ENCODE measurements around the gene GRIA1.

The GRIA1 gene

GRCh38 chr5:153508700-153509099, 18.2 kb downstream of the GRIA1 start:
- H2BK12ac ChIP-seq (ENCODE audit: low read length) = no peak overlapping the region
- no peaks in the 10 kb centered on the region for H3K79me2 ChIP-seq (ENCODE audit: control insufficient read depth, insufficient read depth, low read length, poor library complexity)
- no peak overlapping the region for H3K27ac ChIP-seq (ENCODE audit: low read depth, low read length)
- H3K4me1 ChIP-seq (ENCODE audit: control insufficient read depth in 1 of 2, insufficient read depth in 2 of 2, low read length in 2 of 2) = no peaks in the 10 kb centered on the region
- no peak overlapping the region for H4K91ac ChIP-seq (ENCODE audit: low read depth, low read length)
- H3K18ac ChIP-seq (ENCODE audit: low read length) = no peak overlapping the region
- H3K36me3 ChIP-seq (ENCODE audit: control insufficient read depth in 1 of 2, insufficient read depth in 2 of 2, low read length in 2 of 2) = no peaks in the 10 kb centered on the region
- H3K9ac ChIP-seq (ENCODE audit: low read length) = no peak overlapping the region
- no CpG with 5 or more reads among the region's 1 CpG for WGBS (ENCODE audit: extremely low coverage, insufficient coverage, insufficient read length)
- no peaks in the 10 kb centered on the region for H3K27me3 ChIP-seq (ENCODE audit: insufficient read depth, low read length)
- H3K79me1 ChIP-seq (ENCODE audit: low read length) = no peaks in the 10 kb centered on the region
- no peak overlapping the region for H3K23ac ChIP-seq (ENCODE audit: low read length)
- H2BK5ac ChIP-seq (ENCODE audit: low read depth, low read length, poor library complexity) = no peak overlapping the region
- H3K4me2 ChIP-seq (ENCODE audit: low read length) = no peak overlapping the region
- H4K8ac ChIP-seq (ENCODE audit: low read depth, low read length) = no peak overlapping the region
- H2AK5ac ChIP-seq (ENCODE audit: low read length) = no peak overlapping the region
- H3K9me3 ChIP-seq (ENCODE audit: insufficient read depth, low read depth, low read length) = no peaks in the 10 kb centered on the region
- no peak overlapping the region for H3K4me3 ChIP-seq (ENCODE audit: low read depth, low read length)
- no peak overlapping the region for H2AFZ ChIP-seq (ENCODE audit: insufficient read depth, low read length, poor library complexity)
- no peak overlapping the region for H3K4ac ChIP-seq (ENCODE audit: low read depth, low read length)
- H4K12ac ChIP-seq (ENCODE audit: low read depth, low read length) = no peak overlapping the region
- no peak overlapping the region for H3K14ac ChIP-seq (ENCODE audit: low read length)
- DNase-seq = no peak
- H2BK120ac ChIP-seq (ENCODE audit: insufficient read depth, low read length, poor library complexity) = no peak overlapping the region

DNA sequence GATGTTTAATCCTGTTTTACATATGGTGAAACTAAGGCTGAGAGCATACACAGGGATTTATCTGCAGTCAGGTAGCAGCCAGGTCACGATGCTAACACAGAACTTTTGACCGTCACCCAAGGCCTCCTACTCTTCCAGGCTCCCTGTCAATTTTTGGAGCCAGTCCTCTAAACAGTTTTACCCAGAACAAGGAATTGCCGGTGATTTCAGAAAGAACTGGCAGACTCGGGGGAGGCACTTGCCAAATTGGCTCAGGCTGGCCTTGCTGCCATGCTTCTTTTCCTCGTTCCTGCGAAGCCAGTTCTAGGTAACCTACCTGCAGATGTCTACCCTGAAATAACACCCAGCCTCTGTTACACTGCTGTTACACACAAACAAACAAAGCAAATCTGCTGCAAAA, 21.2 kb downstream of the GRIA1 start:
- Histone ChIP-seq H3K79me2 (ENCODE audit: control insufficient read depth, insufficient read depth, low read length, poor library complexity) (no peaks in the 10 kb centered on the region), H2BK120ac (ENCODE audit: insufficient read depth, low read length, poor library complexity) (no peak overlapping the region), H3K4me1 (ENCODE audit: control insufficient read depth in 1 of 2, insufficient read depth in 2 of 2, low read length in 2 of 2) (no peaks in the 10 kb centered on the region), H2AFZ (ENCODE audit: insufficient read depth, low read length, poor library complexity) (no peak overlapping the region), H4K12ac (ENCODE audit: low read depth, low read length) (no peak overlapping the region), H3K27me3 (ENCODE audit: insufficient read depth, low read length) (no peaks in the 10 kb centered on the region), H4K91ac (ENCODE audit: low read depth, low read length) (no peak overlapping the region), H3K18ac (ENCODE audit: low read length) (no peak overlapping the region), H3K4me2 (ENCODE audit: low read length) (no peak overlapping the region), H3K9ac (ENCODE audit: low read length) (no peak overlapping the region), H3K14ac (ENCODE audit: low read length) (no peak overlapping the region), H3K79me1 (ENCODE audit: low read length) (no peaks in the 10 kb centered on the region), H3K36me3 (ENCODE audit: control insufficient read depth in 1 of 2, insufficient read depth in 2 of 2, low read length in 2 of 2) (no peaks in the 10 kb centered on the region), H4K8ac (ENCODE audit: low read depth, low read length) (no peak overlapping the region), H3K9me3 (ENCODE audit: insufficient read depth, low read depth, low read length) (no peaks in the 10 kb centered on the region), H2BK12ac (ENCODE audit: low read length) (no peak overlapping the region), H3K27ac (ENCODE audit: low read depth, low read length) (no peak overlapping the region), H3K4ac (ENCODE audit: low read depth, low read length) (no peak overlapping the region), H3K4me3 (ENCODE audit: low read depth, low read length) (no peak overlapping the region), H3K23ac (ENCODE audit: low read length) (no peak overlapping the region), H2BK5ac (ENCODE audit: low read depth, low read length, poor library complexity) (no peak overlapping the region), H2AK5ac (ENCODE audit: low read length) (no peak overlapping the region)
- no CpG with 5 or more reads among the region's 6 CpGs for WGBS (ENCODE audit: extremely low coverage, insufficient coverage, insufficient read length)
- DNase-seq = no peak

- Histone ChIP-seq H3K9ac (ENCODE audit: low read length) (no peak overlapping the region), H3K27ac (ENCODE audit: low read depth, low read length) (no peak overlapping the region), H3K4me1 (ENCODE audit: control insufficient read depth in 1 of 2, insufficient read depth in 2 of 2, low read length in 2 of 2) (no peaks in the 10 kb centered on the region), H2BK5ac (ENCODE audit: low read depth, low read length, poor library complexity) (no peak overlapping the region), H2AK5ac (ENCODE audit: low read length) (no peak overlapping the region), H4K91ac (ENCODE audit: low read depth, low read length) (no peak overlapping the region), H2BK120ac (ENCODE audit: insufficient read depth, low read length, poor library complexity) (no peak overlapping the region), H3K23ac (ENCODE audit: low read length) (no peak overlapping the region), H3K4me3 (ENCODE audit: low read depth, low read length) (no peak overlapping the region), H3K4ac (ENCODE audit: low read depth, low read length) (no peak overlapping the region), H3K4me2 (ENCODE audit: low read length) (no peak overlapping the region), H3K27me3 (ENCODE audit: insufficient read depth, low read length) (no peaks in the 10 kb centered on the region), H3K9me3 (ENCODE audit: insufficient read depth, low read depth, low read length) (no peaks in the 10 kb centered on the region), H4K8ac (ENCODE audit: low read depth, low read length) (no peak overlapping the region), H3K79me1 (ENCODE audit: low read length) (no peaks in the 10 kb centered on the region), H3K14ac (ENCODE audit: low read length) (no peak overlapping the region), H3K18ac (ENCODE audit: low read length) (no peak overlapping the region), H2BK12ac (ENCODE audit: low read length) (no peak overlapping the region), H3K36me3 (ENCODE audit: control insufficient read depth in 1 of 2, insufficient read depth in 2 of 2, low read length in 2 of 2) (no peaks in the 10 kb centered on the region), H3K79me2 (ENCODE audit: control insufficient read depth, insufficient read depth, low read length, poor library complexity) (no peaks in the 10 kb centered on the region), H4K12ac (ENCODE audit: low read depth, low read length) (no peak overlapping the region), H2AFZ (ENCODE audit: insufficient read depth, low read length, poor library complexity) (no peak overlapping the region)
- DNase-seq = no peak
- no CpG with 5 or more reads among the region's 4 CpGs for WGBS (ENCODE audit: extremely low coverage, insufficient coverage, insufficient read length)
These were observed 22.7 kb downstream of the GRIA1 start for GRCh38 chr5:153513156-153513555.

DNA sequence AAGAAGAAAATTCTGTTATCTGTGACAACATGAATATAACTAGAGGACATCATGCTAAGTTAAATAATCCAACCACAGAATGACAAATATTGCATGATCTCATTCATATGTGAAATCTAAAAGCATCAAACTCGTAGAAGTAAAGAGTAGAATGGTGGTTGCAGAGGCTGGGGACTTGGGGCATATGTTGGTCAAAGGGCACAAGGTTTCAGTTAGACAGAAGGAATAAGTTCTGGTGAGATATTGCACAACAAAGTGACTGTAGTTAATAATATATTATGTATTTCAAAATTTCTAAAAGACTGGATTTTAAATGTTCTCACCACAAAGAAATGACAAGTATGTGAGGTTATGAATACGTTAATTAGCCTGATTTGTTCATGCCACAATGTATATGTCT, 24.8 kb downstream of the GRIA1 start:
- Histone ChIP-seq H4K91ac (ENCODE audit: low read depth, low read length) (no peak overlapping the region), H2BK5ac (ENCODE audit: low read depth, low read length, poor library complexity) (no peak overlapping the region), H3K79me1 (ENCODE audit: low read length) (no peaks in the 10 kb centered on the region), H4K12ac (ENCODE audit: low read depth, low read length) (no peak overlapping the region), H3K4me2 (ENCODE audit: low read length) (no peak overlapping the region), H3K4me3 (ENCODE audit: low read depth, low read length) (no peak overlapping the region), H3K27ac (ENCODE audit: low read depth, low read length) (no peak overlapping the region), H2BK12ac (ENCODE audit: low read length) (no peak overlapping the region), H3K9me3 (ENCODE audit: insufficient read depth, low read depth, low read length) (no peaks in the 10 kb centered on the region), H2BK120ac (ENCODE audit: insufficient read depth, low read length, poor library complexity) (no peak overlapping the region), H3K79me2 (ENCODE audit: control insufficient read depth, insufficient read depth, low read length, poor library complexity) (no peaks in the 10 kb centered on the region), H3K9ac (ENCODE audit: low read length) (no peak overlapping the region), H3K27me3 (ENCODE audit: insufficient read depth, low read length) (no peaks in the 10 kb centered on the region), H3K18ac (ENCODE audit: low read length) (no peak overlapping the region), H3K23ac (ENCODE audit: low read length) (no peak overlapping the region), H4K8ac (ENCODE audit: low read depth, low read length) (no peak overlapping the region), H2AFZ (ENCODE audit: insufficient read depth, low read length, poor library complexity) (no peak overlapping the region), H3K4me1 (ENCODE audit: control insufficient read depth in 1 of 2, insufficient read depth in 2 of 2, low read length in 2 of 2) (no peaks in the 10 kb centered on the region), H2AK5ac (ENCODE audit: low read length) (no peak overlapping the region), H3K36me3 (ENCODE audit: control insufficient read depth in 1 of 2, insufficient read depth in 2 of 2, low read length in 2 of 2) (no peaks in the 10 kb centered on the region), H3K14ac (ENCODE audit: low read length) (no peak overlapping the region), H3K4ac (ENCODE audit: low read depth, low read length) (no peak overlapping the region)
- WGBS (ENCODE audit: extremely low coverage, insufficient coverage, insufficient read length) = no CpG with 5 or more reads among the region's 2 CpGs
- DNase-seq = peak in 1 of 2 donors; percentile 4
